Endothelial cell of umbilical vein (primary cell): Measurements from ENCODE around the gene GSE1. TPM values are rescaled to one million over a fixed set of nuclear protein-coding genes. Genes with fewer than 3 reads are reported as not detected.

Experiments
- BruUV-seq: library from RNA; stranded (reverse); fragments of 400-500 nt; replicated peaks from 2 replicates; lab custom pipeline; 2021; lab: Mats Ljungman, UMichigan
- CTCF ChIA-PET: fragments of 300-600, 350-600 bp; sonication (Branson Sonifier 250); formaldehyde crosslinking; loops from one replicate; lab custom pipeline; 2021; ENCODE audit warnings: antibody characterized with exemption, inconsistent platforms; lab: Charles Lee
- POLR2A ChIA-PET: fragments of 300-600, 350-600 bp; sonication (Branson Sonifier 250); formaldehyde crosslinking; loops from one replicate; lab custom pipeline; 2021; ENCODE audit warnings: antibody characterized with exemption, inconsistent platforms; lab: Charles Lee
- DNase-seq: peaks from one replicate; pipeline ENCODE4 v3.0.0-alpha.2; 2011; ENCODE audit warnings: low read depth, low spot score
- FAIRE-seq: peaks from 2 replicates; lab custom pipeline; 2011; peaks lifted over from hg19 to GRCh38; lab: Jason Lieb, UNC
- H2AFZ ChIP-seq: 2 replicates; pipeline ENCODE4 v1.6.0; 2012; ENCODE audit warnings: low read depth, low read length, control low read depth, inconsistent platforms
- H3K27ac ChIP-seq: 2 replicates; pipeline ENCODE4 v1.5.1; 2011; ENCODE audit warnings: low read depth, mild to moderate bottlenecking, control low read depth, low read length, moderate library complexity; ENCODE audit not compliant: insufficient read depth
- H3K27me3 ChIP-seq, 2 experiments: 2 replicates each; pipeline versions ENCODE4 v1.6.0 to v1.6.1; 2011; ENCODE audit warnings: low read length in 2 of 2, mixed read lengths in 1 of 2; ENCODE audit not compliant: control insufficient read depth in 2 of 2, insufficient read depth in 2 of 2
- H3K36me3 ChIP-seq, 2 experiments: 2 replicates in 1 of 2; 3 replicates in 1 of 2; pipeline ENCODE4 v1.5.1; 2011; ENCODE audit warnings: low read length in 2 of 2, mild to moderate bottlenecking in 1 of 2, moderate library complexity in 1 of 2; ENCODE audit not compliant: control insufficient read depth in 2 of 2, insufficient read depth in 2 of 2; ENCODE audit errors: extremely low read depth in 1 of 2
- H3K4me1 ChIP-seq: 3 replicates; pipeline ENCODE4 v1.5.1; 2011; ENCODE audit warnings: mild to moderate bottlenecking, low read length; ENCODE audit not compliant: control insufficient read depth, insufficient read depth; ENCODE audit errors: extremely low read depth
- H3K4me2 ChIP-seq: 2 replicates; pipeline ENCODE4 v1.6.1; 2011; ENCODE audit warnings: low read length, control low read depth, mixed read lengths; ENCODE audit not compliant: insufficient read depth
- H3K4me3 ChIP-seq, 3 experiments: fragments of 200-600 bp in 1 of 3; sonication (generic), shearing (Covaris generic) in 1 of 3; replicated peaks in 1 of 3; 2 replicates each; pipeline ENCODE4 v1.5.1; 2011 to 2016; ENCODE audit warnings: control low read depth in 3 of 3, low read length in 3 of 3, mild to moderate bottlenecking in 2 of 3, inconsistent platforms in 1 of 3, low read depth in 1 of 3, moderate library complexity in 1 of 3; ENCODE audit not compliant: insufficient read depth in 1 of 3
- H3K79me2 ChIP-seq: 2 replicates; pipeline ENCODE4 v1.6.0; 2012; ENCODE audit warnings: low read length, inconsistent platforms; ENCODE audit not compliant: control insufficient read depth, insufficient read depth
- H3K9ac ChIP-seq: replicated peaks from 2 replicates; pipeline ENCODE3; 2011; ENCODE audit warnings: low read length, control low read depth; ENCODE audit not compliant: insufficient read depth; ENCODE audit errors: extremely low read depth
- H3K9me1 ChIP-seq: replicated peaks from 3 replicates; pipeline ENCODE4 v1.6.0; 2011; ENCODE audit warnings: mild to moderate bottlenecking, low read length; ENCODE audit not compliant: control insufficient read depth, insufficient read depth; ENCODE audit errors: extremely low read depth
- H3K9me3 ChIP-seq: replicated peaks from 2 replicates; pipeline ENCODE4 v1.5.1; 2012; ENCODE audit warnings: low read length, inconsistent platforms; ENCODE audit not compliant: control insufficient read depth, insufficient read depth
- H4K20me1 ChIP-seq: replicated peaks from 2 replicates; pipeline ENCODE3; 2011; ENCODE audit warnings: mild to moderate bottlenecking, low read length; ENCODE audit not compliant: control insufficient read depth, insufficient read depth; ENCODE audit errors: extremely low read depth
- CTCF ChIP-seq, 2 donors: IDR thresholded peaks; 1 replicate in 1 of 2; 2 replicates in 1 of 2; pipeline ENCODE4 v1.5.1; 2011; ENCODE audit warnings: low read length in 2 of 2, mild to moderate bottlenecking in 2 of 2, moderate library complexity in 2 of 2, control low read depth in 1 of 2, inconsistent platforms in 1 of 2, low read depth in 1 of 2; ENCODE audit not compliant: insufficient read depth in 1 of 2; ENCODE audit errors: extremely low read depth in 1 of 2
- EZH2 ChIP-seq: IDR thresholded peaks from 2 replicates; pipeline ENCODE4 v1.6.1; 2012; ENCODE audit warnings: borderline replicate concordance, low read depth, mild to moderate bottlenecking, moderate library complexity, low read length, inconsistent platforms; ENCODE audit not compliant: severe bottlenecking
- FOS ChIP-seq: IDR thresholded peaks from 2 replicates; pipeline ENCODE4 v1.6.1; 2011; ENCODE audit warnings: mild to moderate bottlenecking, low read length, moderate library complexity, borderline replicate concordance; ENCODE audit not compliant: insufficient read depth
- GATA2 ChIP-seq: IDR thresholded peaks from 2 replicates; pipeline ENCODE4 v1.7.0; 2011; ENCODE audit warnings: low read depth, mild to moderate bottlenecking, moderate library complexity, mixed read lengths, low read length; ENCODE audit not compliant: insufficient read length, insufficient read depth
- JUN ChIP-seq: IDR thresholded peaks from 2 replicates; pipeline ENCODE4 v1.6.1; 2011; ENCODE audit warnings: borderline replicate concordance, low read depth; ENCODE audit not compliant: insufficient read length, insufficient read depth
- MAX ChIP-seq: IDR thresholded peaks from 2 replicates; pipeline ENCODE4 v1.6.1; 2011; ENCODE audit not compliant: insufficient read depth, insufficient read length
- MYC ChIP-seq: IDR thresholded peaks from one replicate; pipeline ENCODE4 v1.6.1; 2011; ENCODE audit warnings: mild to moderate bottlenecking, low read depth, low read length
- POLR2A ChIP-seq: IDR thresholded peaks from 2 replicates; pipeline ENCODE4 v1.6.1; 2012; ENCODE audit warnings: low read depth, mild to moderate bottlenecking, control low read depth, low read length
- POLR2AphosphoS5 ChIP-seq: IDR thresholded peaks from 2 replicates; pipeline ENCODE4 v1.6.1; 2012; ENCODE audit warnings: low read depth, mild to moderate bottlenecking, control low read depth, low read length, moderate library complexity; ENCODE audit not compliant: insufficient read depth
- dilution Hi-C: fragments of 300-500 bp; cut with MboI; formaldehyde crosslinking; loops from one replicate; pipeline ENCODE4 v1.15.0; 2019; ENCODE audit warnings: low sequenced_read_pairs; ENCODE audit not compliant: extremely low pct_ligation_motif_present
- intact Hi-C: fragments of 100-400 bp; cut with micrococcal nuclease; formaldehyde crosslinking; loops from one replicate; pipeline ENCODE4 v1.10.0; 2022
- polyA plus RNA-seq, 4 experiments: library from polyadenylated mRNA; depleted of rRNA in 3 of 4; stranded (reverse) in 3 of 4; unstranded in 1 of 4; fragments of >200 nt; gene quantifications; 2 replicates each; pipeline versions ENCODE4 v1.2.1 to v1.2.3, GENCODE V29; 2011 to 2012; ENCODE audit warnings: missing spikeins in 1 of 4
- total RNA-seq: library from RNA; stranded (reverse); gene quantifications from 2 replicates; pipeline ENCODE4 v1.2.3, GENCODE V29; 2021

The GSE1 gene
- total and polyA plus RNA-seq, 2 donors (not counting 3 experiments of a cell fraction or from before 2014, with no cell fraction given) = 4.2 to 18.3 TPM

GRCh38 chr16:85657996-85658395, 44.9 kb downstream of the GSE1 start:
- POLR2A ChIA-PET = no interaction called here
- BruUV-seq = no TSS peak
- no peaks in the 10 kb centered on the region for H3K9me1 ChIP-seq
- H3K27me3 ChIP-seq = no peaks in the 10 kb centered on the region
- H3K79me2 ChIP-seq = no peaks in the 10 kb centered on the region
- H3K4me1 ChIP-seq = no peaks in the 10 kb centered on the region
- H4K20me1 ChIP-seq = no peaks in the 10 kb centered on the region
- CTCF ChIA-PET = interaction anchor here (1.0 to 8.2 kb wide), 5 partner anchors 19 to 103 kb away, joined by 3 to 119 read pairs (median 3); no protein-coding TSS in a partner anchor
- no peaks in the 10 kb centered on the region for H3K36me3 ChIP-seq
- DNase-seq = no peak
- no peak overlapping the region for H2AFZ ChIP-seq
- TF ChIP-seq GATA2 (no peak), CTCF (IDR thresholded peaks at IDR 0.05; ENCODE audit: extremely low read depth in 1 of 2, insufficient read depth in 1 of 2, low read depth in 1 of 2, low read length in 2 of 2) (no peak), POLR2A (no peak), FOS (no peak), MYC (no peak), MAX (no peak), JUN (no peak), EZH2 (no peak), POLR2AphosphoS5 (no peak)
- dilution Hi-C loops = no loop called here
- FAIRE-seq = no peak
- no peak overlapping the region for H3K27ac ChIP-seq
- intact Hi-C loops = no loop called here
- H3K9ac ChIP-seq = no peak overlapping the region
- H3K4me2 ChIP-seq = no peak overlapping the region
- H3K9me3 ChIP-seq = no peaks in the 10 kb centered on the region
- H3K4me3 ChIP-seq = no peak overlapping the region
